KOPT-K1 (cell line): ENCODE measurements around the gene MERTK.
"Not testable (repeated sequence)": the region's sequence is repeated elsewhere in the genome, so short reads cannot be mapped to it uniquely, and the experiment has no call there.

Experiments
- H3K27ac ChIP-seq: fragments of 200-600 bp; sonication (generic); 2 replicates; pipeline ENCODE4 v1.5.1; 2016; ENCODE audit warnings: antibody characterized with exemption, mild to moderate bottlenecking, low read depth, low read length; ENCODE audit not compliant: poor library complexity, severe bottlenecking
- H3K36me3 ChIP-seq: fragments of 200-600 bp; sonication (generic); 2 replicates; pipeline ENCODE4 v1.5.1; 2017; ENCODE audit warnings: antibody characterized with exemption, mild to moderate bottlenecking, low read length, moderate library complexity; ENCODE audit not compliant: insufficient read depth
- H3K9me3 ChIP-seq: fragments of 200-600 bp; sonication (generic); 2 replicates; pipeline ENCODE4 v1.5.1; 2017; ENCODE audit warnings: antibody characterized with exemption, low read length, mild to moderate bottlenecking; ENCODE audit not compliant: insufficient read depth, poor library complexity, severe bottlenecking

The MERTK gene

GRCh38 chr2:112040066-112040465 lies 141.7 kb downstream of the MERTK start:
- not testable (repeated sequence) for H3K27ac ChIP-seq, H3K36me3 ChIP-seq
- H3K9me3 ChIP-seq, result peaks cover 14% of the 10 kb centered on the region

GRCh38 chr2:112041460-112041859 lies 143.1 kb downstream of the MERTK start:
- not testable (repeated sequence) for H3K36me3 ChIP-seq, H3K27ac ChIP-seq
- peaks cover 14% of the 10 kb centered on the region for H3K9me3 ChIP-seq

GRCh38 chr2:112045446-112046014 lies 147.1 kb downstream of the MERTK start:
- no peak overlapping the region for H3K27ac ChIP-seq
- no peaks in the 10 kb centered on the region for H3K9me3 ChIP-seq
- no peaks in the 10 kb centered on the region for H3K36me3 ChIP-seq

- H3K27ac ChIP-seq, result no peak overlapping the region
- no peaks in the 10 kb centered on the region for H3K9me3 ChIP-seq
- no peaks in the 10 kb centered on the region for H3K36me3 ChIP-seq
These were observed 147.8 kb downstream of the MERTK start for GRCh38 chr2:112046231-112046630.

- Histone ChIP-seq H3K27ac (no peak overlapping the region), H3K36me3 (no peaks in the 10 kb centered on the region), H3K9me3 (no peaks in the 10 kb centered on the region)
These were observed 149.3 kb downstream of the MERTK start for GRCh38 chr2:112047537-112048235.

- Histone ChIP-seq H3K36me3 (no peaks in the 10 kb centered on the region), H3K9me3 (no peaks in the 10 kb centered on the region), H3K27ac (no peak overlapping the region)
These were observed 149.8 kb downstream of the MERTK start for GRCh38 chr2:112048236-112048592.

GRCh38 chr2:112048887-112049286 lies 150.5 kb downstream of the MERTK start:
- Histone ChIP-seq H3K36me3 (no peaks in the 10 kb centered on the region), H3K9me3 (no peaks in the 10 kb centered on the region), H3K27ac (no peak overlapping the region)

- Histone ChIP-seq H3K36me3 (no peaks in the 10 kb centered on the region), H3K27ac (no peak overlapping the region), H3K9me3 (no peaks in the 10 kb centered on the region)
These were observed 151.9 kb downstream of the MERTK start for GRCh38 chr2:112050316-112050715.

GRCh38 chr2:112053917-112054846 lies 155.8 kb downstream of the MERTK start:
- Histone ChIP-seq H3K36me3 (no peaks in the 10 kb centered on the region), H3K9me3 (no peaks in the 10 kb centered on the region), H3K27ac (peak overlapping the region; percentile 59)

GRCh38 chr2:112054847-112055729 lies 156.7 kb downstream of the MERTK start, which contains the start of gene TMEM87B:
TSS of gene TMEM87B (plus strand) at chr2:112055269. CDS start at chr2:112055592, 323 bp downstream.
- Histone ChIP-seq H3K36me3 (no peaks in the 10 kb centered on the region; the same call in 1 of the 2 replicates), H3K9me3 (no peaks in the 10 kb centered on the region), H3K27ac (peak within 1 kb of the TSS; percentile 86)

GRCh38 chr2:112055730-112056625 lies 157.6 kb downstream of the MERTK start:
- Histone ChIP-seq H3K36me3 (peaks cover 7% of the 10 kb centered on the region), H3K9me3 (no peaks in the 10 kb centered on the region), H3K27ac (peak overlapping the region; percentile 86)

GRCh38 chr2:112056626-112056987 lies 158.2 kb downstream of the MERTK start:
- peak overlapping the region; percentile 86 for H3K27ac ChIP-seq
- no peaks in the 10 kb centered on the region for H3K9me3 ChIP-seq
- H3K36me3 ChIP-seq, result peaks cover 13% of the 10 kb centered on the region

- Histone ChIP-seq H3K27ac (no peak overlapping the region), H3K36me3 (peaks cover 41% of the 10 kb centered on the region)
These were observed 161.3 kb downstream of the MERTK start for GRCh38 chr2:112059671-112060070.

GRCh38 chr2:112061299-112061698 lies 162.9 kb downstream of the MERTK start:
- no peak overlapping the region for H3K27ac ChIP-seq
- peaks cover 56% of the 10 kb centered on the region for H3K36me3 ChIP-seq
- H3K9me3 ChIP-seq, result no peaks in the 10 kb centered on the region

More at GRCh38 chr2:112059671-112060070, 161.3 kb downstream of the MERTK start:
- H3K9me3 ChIP-seq, result no peaks in the 10 kb centered on the region
